Measurements from ENCODE around the gene KCNH6. TPM values are rescaled to one million over a fixed set of nuclear protein-coding genes. Genes with fewer than 3 reads are reported as not detected.

The KCNH6 gene
- polyA plus RNA-seq, 3 donors, result not detected

GRCh38 chr17:63579633-63580032 lies 56.5 kb downstream of the KCNH6 start:
- Histone ChIP-seq H3K4me2 (replicated peaks; ENCODE audit: extremely low read depth, low read length, poor library complexity, severe bottlenecking) (no peak overlapping the region), H3K27ac (ENCODE audit: low read depth in 1 of 2, low read length in 2 of 2) (no peak overlapping the region), H4K20me1 (ENCODE audit: insufficient read depth, low read length) (peaks cover 80% of the 10 kb centered on the region), H3K9ac (ENCODE audit: insufficient read depth, low read length, poor library complexity, severe bottlenecking) (no peak overlapping the region), H3K9me3 (replicated peaks in 1 of 2; ENCODE audit: control insufficient read depth in 1 of 2, insufficient read depth in 1 of 2, low read length in 2 of 2) (no peaks in the 10 kb centered on the region), H3K79me2 (ENCODE audit: insufficient read depth, low read length) (peaks cover 56% of the 10 kb centered on the region), H3K4me1 (ENCODE audit: control insufficient read depth in 1 of 2, insufficient read depth in 2 of 2, low read length in 2 of 2) (no peaks in the 10 kb centered on the region), H2AFZ (ENCODE audit: insufficient read depth, low read depth, low read length, poor library complexity, severe bottlenecking) (no peak overlapping the region), H3K4me3 (replicated peaks in 1 of 3; ENCODE audit: low read depth in 2 of 3, low read length in 3 of 3) (no peak overlapping the region), H3K36me3 (replicated peaks in 1 of 2; ENCODE audit: control insufficient read depth in 1 of 2, insufficient read depth in 2 of 2, low read length in 2 of 2) (peaks cover 59 to 67% of the 10 kb centered on the region in 2 donors), H3K27me3 (ENCODE audit: control insufficient read depth in 2 of 2, insufficient read depth in 2 of 2, low read length in 2 of 2) (no peaks in the 10 kb centered on the region)
- Mint-ChIP-seq H3K27me3 (ENCODE audit: low read depth in 3 of 3) (no peaks in the 10 kb centered on the region), H3K9me3 (peaks cover 0 to 3% (median 0%) of the 10 kb centered on the region in 7 donors), H3K36me3 (peaks cover 61 to 69% of the 10 kb centered on the region in 2 donors), H3K4me3 (no peak overlapping the region), H3K27ac (peak overlapping the region in 1 of 7 donors; percentile 2), H3K4me1 (no peaks in the 10 kb centered on the region)
- WGBS (ENCODE audit: insufficient coverage), result 99% methylated on average over 9 of the region's 11 CpGs
- no peak for DNase-seq
- intact Hi-C loops (cut with micrococcal nuclease), result no loop called here
- TF ChIP-seq CTCF (IDR thresholded peaks at IDR 0.05), result no peak

GRCh38 chr17:63587770-63588169 lies 64.6 kb downstream of the KCNH6 start:
- Histone ChIP-seq H3K4me1 (ENCODE audit: control insufficient read depth in 1 of 2, insufficient read depth in 2 of 2, low read length in 2 of 2) (no peaks in the 10 kb centered on the region), H2AFZ (ENCODE audit: insufficient read depth, low read depth, low read length, poor library complexity, severe bottlenecking) (no peak overlapping the region), H3K4me3 (replicated peaks in 1 of 3; ENCODE audit: low read depth in 2 of 3, low read length in 3 of 3) (no peak overlapping the region), H3K27me3 (ENCODE audit: control insufficient read depth in 2 of 2, insufficient read depth in 2 of 2, low read length in 2 of 2) (no peaks in the 10 kb centered on the region), H3K79me2 (ENCODE audit: insufficient read depth, low read length) (no peaks in the 10 kb centered on the region), H3K27ac (ENCODE audit: low read depth in 1 of 2, low read length in 2 of 2) (no peak overlapping the region), H3K36me3 (replicated peaks in 1 of 2; ENCODE audit: control insufficient read depth in 1 of 2, insufficient read depth in 2 of 2, low read length in 2 of 2) (peaks cover 88 to 98% of the 10 kb centered on the region in 2 donors), H3K9me3 (replicated peaks in 1 of 2; ENCODE audit: control insufficient read depth in 1 of 2, insufficient read depth in 1 of 2, low read length in 2 of 2) (no peaks in the 10 kb centered on the region), H3K4me2 (replicated peaks; ENCODE audit: extremely low read depth, low read length, poor library complexity, severe bottlenecking) (no peak overlapping the region), H4K20me1 (ENCODE audit: insufficient read depth, low read length) (peaks cover 10% of the 10 kb centered on the region), H3K9ac (ENCODE audit: insufficient read depth, low read length, poor library complexity, severe bottlenecking) (no peak overlapping the region)
- H3K4me1 Mint-ChIP-seq, result no peaks in the 10 kb centered on the region
- WGBS (ENCODE audit: insufficient coverage), result no CpG with 5 or more reads among the region's 5 CpGs
- H3K36me3 Mint-ChIP-seq, result peaks cover 78 to 94% of the 10 kb centered on the region in 2 donors
- intact Hi-C loops (cut with micrococcal nuclease), result no loop called here
- no peak for DNase-seq
- peaks cover 0 to 6% (median 0%) of the 10 kb centered on the region in 3 donors for H3K27me3 Mint-ChIP-seq (ENCODE audit: low read depth in 3 of 3)
- no peak overlapping the region for H3K27ac Mint-ChIP-seq
- H3K4me3 Mint-ChIP-seq, result no peak overlapping the region
- no peaks in the 10 kb centered on the region for H3K9me3 Mint-ChIP-seq
- no peak for TF ChIP-seq CTCF (IDR thresholded peaks at IDR 0.05)

Data from CD14-positive monocyte (primary cell).